WTC11 (cell line): ENCODE data around the gene SLC27A6. TPM values are rescaled to one million over a fixed set of nuclear protein-coding genes. Genes with fewer than 3 reads are reported as not detected.

Source experiments
- ATAC-seq: fragments of 200-7000 bp; cut with Tn5 transposase; 2 replicates; pipeline ENCODE4 v1.10.0; 2021; ENCODE audit warnings: mild to moderate bottlenecking, moderate library complexity
- CTCF ChIA-PET: fragments of 300-600 bp; sonication (Branson Sonifier 250); formaldehyde crosslinking; loops from one replicate; lab custom pipeline; 2021; ENCODE audit warnings: antibody characterized with exemption; lab: Charles Lee
- POLR2A ChIA-PET: fragments of 350-600 bp; sonication (Branson Sonifier 250); formaldehyde crosslinking; loops from one replicate; lab custom pipeline; 2021; ENCODE audit warnings: antibody characterized with exemption; lab: Charles Lee
- DNase-seq: peaks from one replicate; pipeline ENCODE4 v3.0.0; 2021; ENCODE audit warnings: low spot score
- H3K27ac Mint-ChIP-seq: 2 replicates; pipeline ENCODE4 v1.8.0; 2021; ENCODE audit warnings: mixed read lengths
- H3K27me3 Mint-ChIP-seq: 2 replicates; pipeline ENCODE4 v1.8.0; 2021; ENCODE audit warnings: low read depth, mild to moderate bottlenecking, moderate library complexity, mixed read lengths
- H3K36me3 Mint-ChIP-seq: 2 replicates; pipeline ENCODE4 v1.8.0; 2021; ENCODE audit warnings: mixed read lengths
- H3K4me1 Mint-ChIP-seq: 2 replicates; pipeline ENCODE4 v1.8.0; 2022; ENCODE audit warnings: mixed read lengths
- H3K4me3 Mint-ChIP-seq: 2 replicates; pipeline ENCODE4 v1.8.0; 2021; ENCODE audit warnings: mild to moderate bottlenecking, moderate library complexity, mixed read lengths
- H3K9me3 Mint-ChIP-seq: 2 replicates; pipeline ENCODE4 v1.8.0; 2021; ENCODE audit warnings: mixed read lengths
- CREM ChIP-seq: sonication (generic); formaldehyde crosslinking; IDR thresholded peaks from 2 replicates; pipeline ENCODE4 v1.8.1; 2022; ENCODE audit warnings: mild to moderate bottlenecking, missing genetic modification reagents, moderate library complexity
- EMX1 ChIP-seq: fragments of 250-450 bp; sonication (Bioruptor Pico); IDR thresholded peaks from 2 replicates; pipeline ENCODE4 v1.8.0; 2021; ENCODE audit warnings: mild to moderate bottlenecking
- FOXP1 ChIP-seq: sonication (generic); formaldehyde crosslinking; IDR thresholded peaks from 2 replicates; pipeline ENCODE4 v1.8.0; 2022; ENCODE audit warnings: missing genetic modification reagents, mild to moderate bottlenecking, moderate library complexity, borderline replicate concordance
- GRHL2 ChIP-seq: fragments of 250-450 bp; sonication (Bioruptor Pico); IDR thresholded peaks from 2 replicates; pipeline ENCODE4 v1.8.0; 2022; ENCODE audit warnings: mild to moderate bottlenecking, moderate library complexity; ENCODE audit not compliant: insufficient replicate concordance, severe bottlenecking
- GTF2I ChIP-seq: fragments of 250-450 bp; sonication (Bioruptor Pico); conservative IDR thresholded peaks from 2 replicates; pipeline ENCODE4 v1.4.0; 2021; ENCODE audit warnings: mild to moderate bottlenecking
- RELA ChIP-seq: sonication (generic); formaldehyde crosslinking; IDR thresholded peaks from 2 replicates; pipeline ENCODE4 v1.8.1; 2022; ENCODE audit warnings: missing genetic modification reagents, mild to moderate bottlenecking, borderline replicate concordance
- SMAD3 ChIP-seq: sonication (generic); formaldehyde crosslinking; IDR thresholded peaks from 2 replicates; pipeline ENCODE4 v1.8.0; 2022; ENCODE audit warnings: missing genetic modification reagents, mild to moderate bottlenecking, borderline replicate concordance
- ZNF219 ChIP-seq: sonication (generic); formaldehyde crosslinking; IDR thresholded peaks from 2 replicates; pipeline ENCODE4 v1.8.0; 2023; ENCODE audit warnings: missing genetic modification reagents, mild to moderate bottlenecking, borderline replicate concordance
- total RNA-seq: library from RNA; stranded (reverse); gene quantifications from 3 replicates; pipeline ENCODE4 v1.2.3, GENCODE V29; 2021
- TF ChIP-seq, protein P1 (sequence below): fragments of 250-450 bp; sonication (Bioruptor Pico); IDR thresholded peaks from 2 replicates; pipeline ENCODE4 v1.9.0; 2021; ENCODE audit warnings: mild to moderate bottlenecking, borderline replicate concordance
- TF ChIP-seq, protein P2 (sequence below): sonication (generic); formaldehyde crosslinking; IDR thresholded peaks from 2 replicates; pipeline ENCODE4 v1.8.0; 2022; ENCODE audit warnings: mild to moderate bottlenecking, missing genetic modification reagents
- TF ChIP-seq, protein P3 (sequence below): fragments of 250-450 bp; sonication (Bioruptor Pico); IDR thresholded peaks from 2 replicates; pipeline ENCODE4 v2.1.2; 2022; ENCODE audit warnings: mild to moderate bottlenecking, moderate library complexity
- TF ChIP-seq, protein P4 (sequence below): sonication (generic); formaldehyde crosslinking; IDR thresholded peaks from 2 replicates; pipeline ENCODE4 v1.8.1; 2023; ENCODE audit warnings: mild to moderate bottlenecking, missing genetic modification reagents, borderline replicate concordance
- TF ChIP-seq, protein P5 (sequence below): fragments of 250-450 bp; sonication (Bioruptor Pico); IDR thresholded peaks from 2 replicates; pipeline ENCODE4 v1.9.0; 2021; ENCODE audit warnings: mild to moderate bottlenecking
- TF ChIP-seq, protein P6 (sequence below): sonication (generic); formaldehyde crosslinking; IDR thresholded peaks from 2 replicates; pipeline ENCODE4 v1.8.1; 2022; ENCODE audit warnings: mild to moderate bottlenecking, moderate library complexity, missing genetic modification reagents
- TF ChIP-seq, protein P7 (sequence below): sonication (generic); formaldehyde crosslinking; IDR thresholded peaks from 2 replicates; pipeline ENCODE4 v1.8.0; 2022; ENCODE audit warnings: mild to moderate bottlenecking, missing genetic modification reagents

The SLC27A6 gene
- total RNA-seq, 1 experiment from 2014 or later = 3.6 TPM

DNA sequence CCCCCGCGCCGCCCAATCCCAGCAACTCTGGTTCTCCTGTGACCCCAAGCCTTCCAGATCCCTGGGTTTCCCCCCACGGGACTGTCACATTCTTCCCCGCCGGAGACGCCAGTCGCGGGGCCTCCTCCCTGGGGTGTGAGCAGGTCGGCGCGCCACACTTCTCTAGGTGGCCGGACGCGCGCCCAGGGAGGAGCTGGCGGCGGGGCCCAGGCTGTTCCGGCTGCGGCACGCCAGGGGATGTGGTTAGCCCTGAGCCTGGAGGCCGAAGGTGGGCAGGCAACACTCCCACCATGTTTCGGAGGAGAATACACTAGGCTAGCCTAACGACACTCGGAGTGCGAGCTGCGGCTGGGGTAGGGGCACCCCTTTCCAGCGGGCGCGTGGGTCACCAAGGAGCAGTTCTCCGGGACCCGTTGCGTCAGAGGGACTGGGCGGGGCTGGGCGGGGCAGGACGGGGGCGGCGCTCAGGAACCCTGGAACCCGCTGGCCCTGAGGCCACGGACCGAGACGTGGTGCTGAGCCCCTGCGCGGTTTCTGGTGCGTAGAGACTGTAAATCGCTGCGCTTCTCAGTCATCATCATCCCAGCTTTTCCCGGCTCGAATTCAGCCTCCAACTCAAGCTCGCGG, at the start of gene SLC27A6 (continued):
- TF ChIP-seq, protein P1, sequence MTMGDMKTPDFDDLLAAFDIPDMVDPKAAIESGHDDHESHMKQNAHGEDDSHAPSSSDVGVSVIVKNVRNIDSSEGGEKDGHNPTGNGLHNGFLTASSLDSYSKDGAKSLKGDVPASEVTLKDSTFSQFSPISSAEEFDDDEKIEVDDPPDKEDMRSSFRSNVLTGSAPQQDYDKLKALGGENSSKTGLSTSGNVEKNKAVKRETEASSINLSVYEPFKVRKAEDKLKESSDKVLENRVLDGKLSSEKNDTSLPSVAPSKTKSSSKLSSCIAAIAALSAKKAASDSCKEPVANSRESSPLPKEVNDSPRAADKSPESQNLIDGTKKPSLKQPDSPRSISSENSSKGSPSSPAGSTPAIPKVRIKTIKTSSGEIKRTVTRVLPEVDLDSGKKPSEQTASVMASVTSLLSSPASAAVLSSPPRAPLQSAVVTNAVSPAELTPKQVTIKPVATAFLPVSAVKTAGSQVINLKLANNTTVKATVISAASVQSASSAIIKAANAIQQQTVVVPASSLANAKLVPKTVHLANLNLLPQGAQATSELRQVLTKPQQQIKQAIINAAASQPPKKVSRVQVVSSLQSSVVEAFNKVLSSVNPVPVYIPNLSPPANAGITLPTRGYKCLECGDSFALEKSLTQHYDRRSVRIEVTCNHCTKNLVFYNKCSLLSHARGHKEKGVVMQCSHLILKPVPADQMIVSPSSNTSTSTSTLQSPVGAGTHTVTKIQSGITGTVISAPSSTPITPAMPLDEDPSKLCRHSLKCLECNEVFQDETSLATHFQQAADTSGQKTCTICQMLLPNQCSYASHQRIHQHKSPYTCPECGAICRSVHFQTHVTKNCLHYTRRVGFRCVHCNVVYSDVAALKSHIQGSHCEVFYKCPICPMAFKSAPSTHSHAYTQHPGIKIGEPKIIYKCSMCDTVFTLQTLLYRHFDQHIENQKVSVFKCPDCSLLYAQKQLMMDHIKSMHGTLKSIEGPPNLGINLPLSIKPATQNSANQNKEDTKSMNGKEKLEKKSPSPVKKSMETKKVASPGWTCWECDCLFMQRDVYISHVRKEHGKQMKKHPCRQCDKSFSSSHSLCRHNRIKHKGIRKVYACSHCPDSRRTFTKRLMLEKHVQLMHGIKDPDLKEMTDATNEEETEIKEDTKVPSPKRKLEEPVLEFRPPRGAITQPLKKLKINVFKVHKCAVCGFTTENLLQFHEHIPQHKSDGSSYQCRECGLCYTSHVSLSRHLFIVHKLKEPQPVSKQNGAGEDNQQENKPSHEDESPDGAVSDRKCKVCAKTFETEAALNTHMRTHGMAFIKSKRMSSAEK (CRISPR knock-in tag) = no peak
- TF ChIP-seq, protein P2, sequence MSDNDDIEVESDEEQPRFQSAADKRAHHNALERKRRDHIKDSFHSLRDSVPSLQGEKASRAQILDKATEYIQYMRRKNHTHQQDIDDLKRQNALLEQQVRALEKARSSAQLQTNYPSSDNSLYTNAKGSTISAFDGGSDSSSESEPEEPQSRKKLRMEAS (CRISPR knock-in tag) = peak; percentile 56
- TF ChIP-seq CREM (no peak), GTF2I (CRISPR knock-in tag) (no peak), FOXP1 (CRISPR knock-in tag) (no peak), RELA (CRISPR knock-in tag) (0 out of 2 replicates have a peak, but pooled peaks have one; percentile 25), GRHL2 (CRISPR knock-in tag) (no peak), EMX1 (CRISPR knock-in tag) (no peak), ZNF219 (CRISPR knock-in tag) (no peak)
- TF ChIP-seq, protein P3, sequence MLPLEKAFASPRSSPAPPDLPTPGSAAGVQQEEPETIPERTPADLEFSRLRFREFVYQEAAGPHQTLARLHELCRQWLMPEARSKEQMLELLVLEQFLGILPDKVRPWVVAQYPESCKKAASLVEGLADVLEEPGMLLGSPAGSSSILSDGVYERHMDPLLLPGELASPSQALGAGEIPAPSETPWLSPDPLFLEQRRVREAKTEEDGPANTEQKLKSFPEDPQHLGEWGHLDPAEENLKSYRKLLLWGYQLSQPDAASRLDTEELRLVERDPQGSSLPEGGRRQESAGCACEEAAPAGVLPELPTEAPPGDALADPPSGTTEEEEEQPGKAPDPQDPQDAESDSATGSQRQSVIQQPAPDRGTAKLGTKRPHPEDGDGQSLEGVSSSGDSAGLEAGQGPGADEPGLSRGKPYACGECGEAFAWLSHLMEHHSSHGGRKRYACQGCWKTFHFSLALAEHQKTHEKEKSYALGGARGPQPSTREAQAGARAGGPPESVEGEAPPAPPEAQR = no peak
- TF ChIP-seq, protein P4, sequence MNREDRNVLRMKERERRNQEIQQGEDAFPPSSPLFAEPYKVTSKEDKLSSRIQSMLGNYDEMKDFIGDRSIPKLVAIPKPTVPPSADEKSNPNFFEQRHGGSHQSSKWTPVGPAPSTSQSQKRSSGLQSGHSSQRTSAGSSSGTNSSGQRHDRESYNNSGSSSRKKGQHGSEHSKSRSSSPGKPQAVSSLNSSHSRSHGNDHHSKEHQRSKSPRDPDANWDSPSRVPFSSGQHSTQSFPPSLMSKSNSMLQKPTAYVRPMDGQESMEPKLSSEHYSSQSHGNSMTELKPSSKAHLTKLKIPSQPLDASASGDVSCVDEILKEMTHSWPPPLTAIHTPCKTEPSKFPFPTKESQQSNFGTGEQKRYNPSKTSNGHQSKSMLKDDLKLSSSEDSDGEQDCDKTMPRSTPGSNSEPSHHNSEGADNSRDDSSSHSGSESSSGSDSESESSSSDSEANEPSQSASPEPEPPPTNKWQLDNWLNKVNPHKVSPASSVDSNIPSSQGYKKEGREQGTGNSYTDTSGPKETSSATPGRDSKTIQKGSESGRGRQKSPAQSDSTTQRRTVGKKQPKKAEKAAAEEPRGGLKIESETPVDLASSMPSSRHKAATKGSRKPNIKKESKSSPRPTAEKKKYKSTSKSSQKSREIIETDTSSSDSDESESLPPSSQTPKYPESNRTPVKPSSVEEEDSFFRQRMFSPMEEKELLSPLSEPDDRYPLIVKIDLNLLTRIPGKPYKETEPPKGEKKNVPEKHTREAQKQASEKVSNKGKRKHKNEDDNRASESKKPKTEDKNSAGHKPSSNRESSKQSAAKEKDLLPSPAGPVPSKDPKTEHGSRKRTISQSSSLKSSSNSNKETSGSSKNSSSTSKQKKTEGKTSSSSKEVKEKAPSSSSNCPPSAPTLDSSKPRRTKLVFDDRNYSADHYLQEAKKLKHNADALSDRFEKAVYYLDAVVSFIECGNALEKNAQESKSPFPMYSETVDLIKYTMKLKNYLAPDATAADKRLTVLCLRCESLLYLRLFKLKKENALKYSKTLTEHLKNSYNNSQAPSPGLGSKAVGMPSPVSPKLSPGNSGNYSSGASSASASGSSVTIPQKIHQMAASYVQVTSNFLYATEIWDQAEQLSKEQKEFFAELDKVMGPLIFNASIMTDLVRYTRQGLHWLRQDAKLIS = no peak
- TF ChIP-seq, protein P5, sequence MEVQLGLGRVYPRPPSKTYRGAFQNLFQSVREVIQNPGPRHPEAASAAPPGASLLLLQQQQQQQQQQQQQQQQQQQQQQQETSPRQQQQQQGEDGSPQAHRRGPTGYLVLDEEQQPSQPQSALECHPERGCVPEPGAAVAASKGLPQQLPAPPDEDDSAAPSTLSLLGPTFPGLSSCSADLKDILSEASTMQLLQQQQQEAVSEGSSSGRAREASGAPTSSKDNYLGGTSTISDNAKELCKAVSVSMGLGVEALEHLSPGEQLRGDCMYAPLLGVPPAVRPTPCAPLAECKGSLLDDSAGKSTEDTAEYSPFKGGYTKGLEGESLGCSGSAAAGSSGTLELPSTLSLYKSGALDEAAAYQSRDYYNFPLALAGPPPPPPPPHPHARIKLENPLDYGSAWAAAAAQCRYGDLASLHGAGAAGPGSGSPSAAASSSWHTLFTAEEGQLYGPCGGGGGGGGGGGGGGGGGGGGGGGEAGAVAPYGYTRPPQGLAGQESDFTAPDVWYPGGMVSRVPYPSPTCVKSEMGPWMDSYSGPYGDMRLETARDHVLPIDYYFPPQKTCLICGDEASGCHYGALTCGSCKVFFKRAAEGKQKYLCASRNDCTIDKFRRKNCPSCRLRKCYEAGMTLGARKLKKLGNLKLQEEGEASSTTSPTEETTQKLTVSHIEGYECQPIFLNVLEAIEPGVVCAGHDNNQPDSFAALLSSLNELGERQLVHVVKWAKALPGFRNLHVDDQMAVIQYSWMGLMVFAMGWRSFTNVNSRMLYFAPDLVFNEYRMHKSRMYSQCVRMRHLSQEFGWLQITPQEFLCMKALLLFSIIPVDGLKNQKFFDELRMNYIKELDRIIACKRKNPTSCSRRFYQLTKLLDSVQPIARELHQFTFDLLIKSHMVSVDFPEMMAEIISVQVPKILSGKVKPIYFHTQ (CRISPR knock-in tag) = no peak
- TF ChIP-seq, all 79 proteins: peak for 5

DNA sequence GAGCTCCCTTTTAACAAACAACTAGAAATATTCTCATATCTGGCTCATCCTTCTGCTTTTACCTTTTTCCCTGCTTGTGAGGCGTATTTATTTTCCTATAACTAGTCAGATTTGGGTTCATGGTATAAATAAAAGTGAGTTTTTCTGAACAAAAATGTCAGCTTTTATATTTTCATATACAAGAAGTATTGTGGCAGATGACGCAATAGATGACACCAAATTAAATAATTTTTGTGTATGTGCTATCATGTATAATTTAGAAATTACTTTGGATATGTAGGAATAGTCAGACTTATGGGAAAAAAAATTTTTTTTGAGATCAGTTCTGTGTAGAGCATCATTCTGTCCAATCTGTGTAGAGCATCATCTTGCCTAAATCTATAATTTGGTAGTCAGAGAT, 45.7 kb upstream of the SLC27A6 start:
- ChIA-PET POLR2A (no interaction called here), CTCF (no interaction called here)
- no peaks in the 10 kb centered on the region for H3K27me3 Mint-ChIP-seq
- H3K4me3 Mint-ChIP-seq = no peak overlapping the region
- H3K4me1 Mint-ChIP-seq = no peaks in the 10 kb centered on the region
- DNase-seq (no peak), ATAC-seq (no peak)
- no peaks in the 10 kb centered on the region for H3K9me3 Mint-ChIP-seq
- no peaks in the 10 kb centered on the region for H3K36me3 Mint-ChIP-seq
- H3K27ac Mint-ChIP-seq = no peak overlapping the region
- no peak for TF ChIP-seq SMAD3 (CRISPR knock-in tag)
- TF ChIP-seq, protein P5 (CRISPR knock-in tag) = no peak
- TF ChIP-seq, protein P2 (CRISPR knock-in tag) = no peak
- TF ChIP-seq, protein P6, sequence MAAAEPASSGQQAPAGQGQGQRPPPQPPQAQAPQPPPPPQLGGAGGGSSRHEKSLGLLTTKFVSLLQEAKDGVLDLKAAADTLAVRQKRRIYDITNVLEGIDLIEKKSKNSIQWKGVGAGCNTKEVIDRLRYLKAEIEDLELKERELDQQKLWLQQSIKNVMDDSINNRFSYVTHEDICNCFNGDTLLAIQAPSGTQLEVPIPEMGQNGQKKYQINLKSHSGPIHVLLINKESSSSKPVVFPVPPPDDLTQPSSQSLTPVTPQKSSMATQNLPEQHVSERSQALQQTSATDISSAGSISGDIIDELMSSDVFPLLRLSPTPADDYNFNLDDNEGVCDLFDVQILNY = no peak
- TF ChIP-seq, protein P7, sequence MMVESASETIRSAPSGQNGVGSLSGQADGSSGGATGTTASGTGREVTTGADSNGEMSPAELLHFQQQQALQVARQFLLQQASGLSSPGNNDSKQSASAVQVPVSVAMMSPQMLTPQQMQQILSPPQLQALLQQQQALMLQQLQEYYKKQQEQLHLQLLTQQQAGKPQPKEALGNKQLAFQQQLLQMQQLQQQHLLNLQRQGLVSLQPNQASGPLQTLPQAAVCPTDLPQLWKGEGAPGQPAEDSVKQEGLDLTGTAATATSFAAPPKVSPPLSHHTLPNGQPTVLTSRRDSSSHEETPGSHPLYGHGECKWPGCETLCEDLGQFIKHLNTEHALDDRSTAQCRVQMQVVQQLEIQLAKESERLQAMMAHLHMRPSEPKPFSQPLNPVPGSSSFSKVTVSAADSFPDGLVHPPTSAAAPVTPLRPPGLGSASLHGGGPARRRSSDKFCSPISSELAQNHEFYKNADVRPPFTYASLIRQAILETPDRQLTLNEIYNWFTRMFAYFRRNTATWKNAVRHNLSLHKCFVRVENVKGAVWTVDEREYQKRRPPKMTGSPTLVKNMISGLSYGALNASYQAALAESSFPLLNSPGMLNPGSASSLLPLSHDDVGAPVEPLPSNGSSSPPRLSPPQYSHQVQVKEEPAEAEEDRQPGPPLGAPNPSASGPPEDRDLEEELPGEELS = no peak
